Endothelial cell (in vitro differentiated cells): ENCODE measurements around the gene GDPD3. TPM values are rescaled to one million over a fixed set of nuclear protein-coding genes. Genes with fewer than 3 reads are reported as not detected.

Source experiments
- DNase-seq: peaks from one replicate; pipeline ENCODE4 v3.0.0; 2021; ENCODE audit warnings: low spot score
- H3K27ac Mint-ChIP-seq: one replicate; pipeline ENCODE4 v1.8.0; 2021; ENCODE audit warnings: mixed read lengths, inconsistent platforms; ENCODE audit not compliant: unreplicated experiment
- H3K27me3 Mint-ChIP-seq: one replicate; pipeline ENCODE4 v1.8.0; 2021; ENCODE audit warnings: mild to moderate bottlenecking, moderate library complexity, mixed read lengths, inconsistent platforms; ENCODE audit not compliant: unreplicated experiment
- H3K36me3 Mint-ChIP-seq: one replicate; pipeline ENCODE4 v1.8.0; 2021; ENCODE audit warnings: mild to moderate bottlenecking, low read depth, mixed read lengths, inconsistent platforms; ENCODE audit not compliant: unreplicated experiment
- H3K4me1 Mint-ChIP-seq: one replicate; pipeline ENCODE4 v1.8.0; 2021; ENCODE audit warnings: mild to moderate bottlenecking, mixed read lengths, inconsistent platforms; ENCODE audit not compliant: unreplicated experiment
- H3K4me3 Mint-ChIP-seq: one replicate; pipeline ENCODE4 v1.8.0; 2021; ENCODE audit warnings: mild to moderate bottlenecking, mixed read lengths, inconsistent platforms; ENCODE audit not compliant: unreplicated experiment
- H3K9me3 Mint-ChIP-seq: one replicate; pipeline ENCODE4 v1.8.0; 2021; ENCODE audit warnings: mixed read lengths, inconsistent platforms; ENCODE audit not compliant: unreplicated experiment
- CTCF ChIP-seq: fragments of 200-600 bp; sonication (generic); IDR thresholded peaks from one replicate; pipeline ENCODE4 v1.5.0; 2021; ENCODE audit warnings: antibody characterized with exemption; ENCODE audit not compliant: unreplicated experiment
- total RNA-seq: library from RNA; stranded (reverse); fragmentation: NEBNext Ultra II Directional; extraction: Animal tissue kit (Norgen Biotek cat#: 25700); gene quantifications from one replicate; pipeline ENCODE4 v1.2.1, GENCODE V29; 2021; ENCODE audit not compliant: unreplicated experiment

Gene GDPD3
- total RNA-seq, 1 donor from 2014 or later, result 9.3 TPM

DNA sequence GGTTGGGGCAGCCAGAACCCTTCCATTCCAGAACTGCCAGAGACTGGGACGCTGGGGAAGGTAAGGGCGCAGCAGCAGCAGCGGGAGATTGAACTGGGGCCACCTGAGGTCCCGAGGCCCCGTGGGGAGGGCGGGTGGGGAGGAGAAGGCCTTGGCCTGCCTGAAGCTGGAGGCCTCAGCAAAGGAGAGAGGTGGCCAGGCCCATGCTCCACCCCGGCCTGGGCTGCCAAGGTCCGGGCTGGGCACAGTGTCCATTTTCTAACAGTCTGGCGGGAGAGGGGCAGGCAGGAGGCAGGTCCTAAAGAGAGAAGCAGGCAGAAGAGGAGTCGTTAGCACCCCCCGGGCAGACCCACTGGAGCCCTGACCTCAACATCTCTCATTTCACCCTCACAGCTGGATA lies 1.1 kb upstream of the GDPD3 start:
- H3K4me3 Mint-ChIP-seq, result no peak overlapping the region
- no peaks in the 10 kb centered on the region for H3K9me3 Mint-ChIP-seq
- H3K27ac Mint-ChIP-seq, result no peak overlapping the region
- H3K27me3 Mint-ChIP-seq, result peaks cover 6% of the 10 kb centered on the region
- no peaks in the 10 kb centered on the region for H3K4me1 Mint-ChIP-seq
- TF ChIP-seq CTCF, result no peak
- DNase-seq, result no peak
- H3K36me3 Mint-ChIP-seq, result peaks cover 15% of the 10 kb centered on the region

DNA sequence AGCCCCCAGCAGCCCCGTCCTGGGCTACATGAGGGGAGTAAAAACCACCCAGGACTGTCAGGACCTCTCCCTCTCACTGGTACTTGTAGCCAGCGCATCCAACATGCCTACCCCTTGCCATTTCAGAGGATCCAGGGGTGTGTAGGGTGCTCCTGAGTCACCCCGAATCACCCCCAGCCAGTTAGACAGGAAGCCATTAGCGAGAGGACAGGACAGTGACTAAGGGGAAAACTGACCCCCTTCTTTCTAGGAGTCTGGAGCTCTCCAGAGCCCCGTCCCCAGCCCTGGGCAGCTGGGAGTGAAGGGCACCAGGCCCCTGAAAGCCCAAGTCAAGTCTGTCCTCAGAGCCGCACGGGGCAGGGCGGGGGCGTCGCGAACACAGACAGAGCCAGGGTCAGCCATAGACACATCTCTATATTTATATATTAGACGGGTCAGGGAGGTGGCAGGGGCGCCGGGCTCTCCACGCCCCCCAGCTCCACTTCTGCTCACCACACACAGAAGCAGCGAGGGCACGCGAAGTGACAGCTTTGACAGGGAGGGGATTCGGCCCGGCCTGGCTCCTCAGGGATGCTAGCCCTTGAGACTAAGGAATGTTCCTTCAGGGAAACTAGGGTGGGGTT lies 485 bp upstream of the GDPD3 start:
- H3K27ac Mint-ChIP-seq, result no peak overlapping the region
- no peak for TF ChIP-seq CTCF
- no peak overlapping the region for H3K4me3 Mint-ChIP-seq
- H3K9me3 Mint-ChIP-seq, result no peaks in the 10 kb centered on the region
- no peaks in the 10 kb centered on the region for H3K4me1 Mint-ChIP-seq
- H3K27me3 Mint-ChIP-seq, result peaks cover 5% of the 10 kb centered on the region
- DNase-seq, result no peak
- H3K36me3 Mint-ChIP-seq, result peaks cover 11% of the 10 kb centered on the region

DNA sequence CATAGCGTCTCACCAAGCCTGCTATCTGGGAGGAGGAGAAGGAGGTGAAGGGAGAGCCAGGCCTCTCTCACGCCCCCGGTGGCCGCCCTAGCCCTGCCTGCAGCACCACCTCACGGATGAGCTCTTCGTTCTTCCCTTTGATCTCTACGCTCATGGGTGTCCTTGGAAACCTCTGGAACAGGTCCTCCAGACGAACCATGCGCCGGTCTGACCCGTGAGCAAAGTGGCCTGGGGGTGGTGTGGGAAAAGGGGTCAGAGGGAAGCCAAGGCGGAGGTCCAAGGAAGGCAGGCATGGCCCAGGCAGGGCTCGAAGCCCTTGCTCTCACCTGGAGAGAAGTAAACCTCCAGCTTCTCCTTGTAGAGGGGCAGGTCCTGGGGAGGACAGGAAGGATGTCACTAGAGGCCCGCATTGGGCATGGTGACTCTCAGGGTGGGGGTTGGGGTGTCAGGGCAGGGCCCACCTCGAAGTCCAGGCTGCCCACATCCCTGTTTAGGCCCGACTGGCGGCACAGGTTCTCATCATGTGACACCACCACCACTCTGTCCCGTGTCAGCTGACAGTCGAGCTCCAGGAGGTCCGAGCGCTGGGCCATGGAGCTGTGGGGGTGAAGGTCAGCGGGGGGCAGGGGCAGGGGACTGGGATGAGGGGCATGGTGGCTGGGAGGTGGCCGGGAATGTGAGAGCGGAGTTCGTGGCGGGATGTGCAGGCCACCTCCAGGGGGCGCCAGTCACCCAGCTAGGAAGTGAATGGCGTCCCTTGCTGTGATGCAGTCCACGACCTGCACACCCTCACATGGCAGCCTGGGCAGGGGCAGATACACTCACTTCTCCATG lies 923 bp downstream of the GDPD3 start:
- peak; percentile 75 for DNase-seq
- Mint-ChIP-seq H3K9me3 (no peaks in the 10 kb centered on the region), H3K4me1 (no peaks in the 10 kb centered on the region)

GRCh38 chr16:30110661-30111060 lies 2.7 kb downstream of the GDPD3 start:
- Mint-ChIP-seq H3K27ac (no peak overlapping the region), H3K27me3 (peaks cover 5% of the 10 kb centered on the region), H3K4me3 (peak overlapping the region; percentile 43), H3K4me1 (peaks cover 3% of the 10 kb centered on the region), H3K9me3 (no peaks in the 10 kb centered on the region), H3K36me3 (peaks cover 28% of the 10 kb centered on the region)
- DNase-seq, result no peak
- TF ChIP-seq CTCF, result no peak

More for the DNA sequence above, 923 bp downstream of the GDPD3 start:
- Mint-ChIP-seq H3K4me3 (no peak overlapping the region), H3K27ac (peak overlapping the region; percentile 61), H3K36me3 (peaks cover 16% of the 10 kb centered on the region), H3K27me3 (peaks cover 5% of the 10 kb centered on the region)
- peak; percentile 75 for TF ChIP-seq CTCF
